ENCODE measurements around the gene EXT2. TPM values are rescaled to one million over a fixed set of nuclear protein-coding genes. Genes with fewer than 3 reads are reported as not detected.

Gene EXT2
- total RNA-seq, 4 donors from 2014 or later = 52.6 to 116 (median 81.3) TPM

DNA sequence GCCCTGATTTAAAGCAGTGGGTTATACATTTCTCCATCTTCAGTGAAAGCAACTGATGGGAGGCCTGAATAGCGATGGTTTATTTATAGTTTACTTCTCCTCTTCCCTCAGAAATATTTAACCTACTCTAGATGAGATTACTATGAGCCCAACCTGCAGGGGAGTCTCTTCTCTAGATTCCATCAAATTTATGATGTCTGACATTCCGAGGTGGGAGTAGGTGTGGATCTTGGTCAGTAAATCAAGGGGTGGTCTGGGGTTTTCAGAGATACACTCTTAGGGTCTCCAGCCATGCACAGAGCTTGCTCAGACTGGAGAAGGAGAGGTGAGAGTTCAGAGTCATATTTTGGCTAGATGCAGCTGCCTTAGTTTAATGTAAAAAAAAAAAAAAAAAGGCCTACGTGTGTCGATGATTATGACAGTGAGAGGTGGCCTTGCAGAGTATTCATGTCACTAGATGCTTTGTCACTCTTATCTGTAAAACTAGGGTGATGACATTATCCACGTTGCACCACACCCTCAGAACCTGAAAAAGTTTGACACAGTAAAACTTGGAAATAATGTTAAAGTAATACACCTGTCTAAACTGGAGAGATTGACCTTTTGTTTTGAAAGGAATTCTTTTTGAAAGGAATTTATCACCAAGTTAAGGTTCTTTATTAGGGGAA is 81.2 kb downstream of the EXT2 start:
- H3K27me3 ChIP-seq = no peaks in the 10 kb centered on the region
- no peak overlapping the region for H3K4me3 ChIP-seq
- TF ChIP-seq CTCF (IDR thresholded peaks at IDR 0.05) (no peak), POLR2A (IDR thresholded peaks at IDR 0.05) (no peak)
- intact Hi-C loops (cut with DNase I; ENCODE audit: low total_unique reads) = no loop called here
- H3K27ac ChIP-seq = no peak overlapping the region
- no peak for DNase-seq
- no peaks in the 10 kb centered on the region for H3K9me3 ChIP-seq
- peaks cover 0 to 5% of the 10 kb centered on the region in 2 donors for H3K4me1 ChIP-seq
- no peaks in the 10 kb centered on the region for H3K36me3 ChIP-seq

GRCh38 chr11:44177905-44178304 is 82.4 kb downstream of the EXT2 start:
- Histone ChIP-seq H3K27ac (no peak overlapping the region), H3K9me3 (no peaks in the 10 kb centered on the region), H3K4me3 (no peak overlapping the region), H3K36me3 (no peaks in the 10 kb centered on the region), H3K4me1 (peaks cover 0 to 5% of the 10 kb centered on the region in 2 donors), H3K27me3 (no peaks in the 10 kb centered on the region)
- TF ChIP-seq POLR2A (IDR thresholded peaks at IDR 0.05) = no peak
- no peak for TF ChIP-seq CTCF (IDR thresholded peaks at IDR 0.05)
- DNase-seq = no peak
- intact Hi-C loops (cut with DNase I; ENCODE audit: low total_unique reads) = no loop called here

- intact Hi-C loops (cut with DNase I; ENCODE audit: low total_unique reads) = no loop called here
- no peak overlapping the region for H3K27ac ChIP-seq
- no peaks in the 10 kb centered on the region for H3K9me3 ChIP-seq
- H3K4me3 ChIP-seq = no peak overlapping the region
- DNase-seq = no peak
- no peak for TF ChIP-seq CTCF (IDR thresholded peaks at IDR 0.05)
- no peak for TF ChIP-seq POLR2A (IDR thresholded peaks at IDR 0.05)
- no peaks in the 10 kb centered on the region for H3K36me3 ChIP-seq
- H3K4me1 ChIP-seq = peaks cover 0 to 5% of the 10 kb centered on the region in 2 donors
- H3K27me3 ChIP-seq = no peaks in the 10 kb centered on the region
Observed at GRCh38 chr11:44178381-44178780, 82.9 kb downstream of the EXT2 start.

DNA sequence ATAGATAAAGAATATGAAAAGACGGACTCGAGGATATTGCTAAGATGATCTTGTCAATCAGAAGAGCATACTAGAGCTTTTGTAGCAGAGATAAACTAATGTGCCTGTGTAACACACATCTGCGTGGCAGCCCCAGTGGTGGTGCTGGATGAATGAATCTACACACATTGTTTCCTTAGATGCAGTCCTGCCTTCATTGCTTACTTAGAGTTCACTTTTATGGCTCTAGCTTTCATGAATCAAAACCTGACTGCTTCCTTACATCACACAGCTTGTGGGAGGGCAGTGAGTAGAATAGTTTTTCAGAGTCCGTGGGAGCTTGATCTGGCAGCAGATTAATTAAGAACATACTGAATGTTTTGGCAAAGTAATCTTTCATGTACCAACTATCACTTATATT is 83.7 kb downstream of the EXT2 start:
- no peak for DNase-seq
- Histone ChIP-seq H3K36me3 (no peaks in the 10 kb centered on the region), H3K4me1 (peaks cover 0 to 5% of the 10 kb centered on the region in 2 donors), H3K27me3 (no peaks in the 10 kb centered on the region), H3K4me3 (no peak overlapping the region), H3K27ac (no peak overlapping the region), H3K9me3 (no peaks in the 10 kb centered on the region)
- intact Hi-C loops (cut with DNase I; ENCODE audit: low total_unique reads) = no loop called here
- no peak for TF ChIP-seq CTCF (IDR thresholded peaks at IDR 0.05)
- no peak for TF ChIP-seq POLR2A (IDR thresholded peaks at IDR 0.05)

DNA sequence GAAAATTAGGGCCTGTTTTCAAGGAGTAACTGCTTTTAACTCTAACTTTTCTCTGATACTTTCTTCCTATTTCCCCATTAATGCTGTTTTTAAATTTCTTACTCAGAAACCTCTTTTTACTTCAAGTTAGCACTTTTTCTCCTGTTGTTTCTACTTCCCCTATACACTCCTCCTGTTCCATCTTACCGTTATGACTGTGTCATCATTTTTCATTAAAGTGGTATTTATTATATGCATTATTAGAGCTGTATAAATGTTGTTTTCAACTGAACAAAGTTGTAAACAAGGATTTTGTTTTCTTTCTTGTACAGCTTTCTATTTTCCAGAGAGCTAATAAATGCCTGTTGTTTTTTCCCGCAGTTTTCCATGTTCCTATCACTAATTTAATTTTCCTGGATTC is 84.6 kb downstream of the EXT2 start:
- H3K27me3 ChIP-seq = no peaks in the 10 kb centered on the region
- no peaks in the 10 kb centered on the region for H3K36me3 ChIP-seq
- no peak overlapping the region for H3K27ac ChIP-seq
- H3K4me3 ChIP-seq = no peak overlapping the region
- no peaks in the 10 kb centered on the region for H3K9me3 ChIP-seq
- intact Hi-C loops (cut with DNase I; ENCODE audit: low total_unique reads) = no loop called here
- H3K4me1 ChIP-seq = peaks cover 0 to 5% of the 10 kb centered on the region in 2 donors
- DNase-seq = no peak
- TF ChIP-seq POLR2A (IDR thresholded peaks at IDR 0.05) (no peak), CTCF (IDR thresholded peaks at IDR 0.05) (no peak)
